Bone marrow (tissue), 2 donors: ENCODE data around the gene ANKK1.

Experiments
- DNase-seq, 2 donors: peaks; one replicate each; lab custom pipeline; 2025; lab: John Stamatoyannopoulos, UW

ANKK1 gene

GRCh38 chr11:113408887-113409286, 21.3 kb downstream of the ANKK1 start:
- no peak for DNase-seq

GRCh38 chr11:113409526-113409925, 21.9 kb downstream of the ANKK1 start:
- DNase-seq = no peak

DNA sequence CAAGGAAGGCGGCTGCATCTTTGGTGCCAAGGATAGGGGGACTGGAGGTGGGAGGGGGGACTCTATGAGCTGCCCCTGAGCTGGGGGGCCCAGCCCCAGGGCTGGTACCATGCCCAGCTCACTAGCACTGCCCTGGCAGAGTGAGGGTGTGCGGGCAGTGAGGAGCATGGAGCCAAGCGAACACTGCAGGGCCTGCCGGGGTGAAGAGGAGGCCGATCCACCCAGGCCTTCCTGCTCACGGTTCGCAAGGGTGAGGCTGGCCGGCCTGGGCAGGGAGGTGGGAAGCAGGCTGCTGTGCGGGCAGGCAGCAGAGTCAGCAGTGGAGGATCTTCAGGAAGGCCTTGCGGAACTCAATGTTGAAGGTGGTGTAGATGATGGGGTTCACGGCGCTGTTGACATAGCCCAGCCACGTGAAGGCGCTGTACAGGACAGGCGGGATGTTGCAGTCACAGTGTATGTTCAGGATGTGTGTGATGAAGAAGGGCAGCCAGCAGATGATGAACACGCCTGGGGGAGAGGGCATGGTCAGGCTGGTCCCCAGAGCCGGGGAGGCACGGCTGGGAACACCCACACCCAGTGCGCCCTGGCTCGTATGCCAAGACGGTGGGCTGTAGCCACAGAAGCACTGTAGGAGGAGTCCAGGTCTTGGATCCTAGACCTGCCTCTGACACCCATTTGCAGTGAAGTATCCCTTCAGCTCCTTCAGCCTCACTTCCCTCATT, 23.0 kb downstream of the ANKK1 start:
- DNase-seq = no peak

DNA sequence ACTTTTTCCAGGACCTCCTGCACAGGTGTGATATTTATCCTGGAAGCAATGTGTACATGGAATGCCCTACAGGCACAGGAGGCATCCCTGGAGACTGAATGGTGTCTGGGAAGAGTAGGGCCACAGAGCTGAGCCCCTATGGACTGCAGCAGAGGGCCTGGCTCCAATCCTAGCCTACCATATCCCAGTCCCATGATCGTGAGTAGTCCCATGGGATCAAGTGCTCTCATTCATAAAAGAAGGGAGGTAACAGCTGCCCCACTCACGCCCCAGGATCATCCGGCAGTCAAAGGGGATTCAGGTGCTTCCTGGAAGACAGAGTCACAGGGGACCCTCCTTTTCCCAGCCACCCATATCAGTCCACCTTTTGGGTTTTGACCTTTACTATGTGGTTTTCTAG, 24.0 kb downstream of the ANKK1 start:
- DNase-seq = no peak

DNA sequence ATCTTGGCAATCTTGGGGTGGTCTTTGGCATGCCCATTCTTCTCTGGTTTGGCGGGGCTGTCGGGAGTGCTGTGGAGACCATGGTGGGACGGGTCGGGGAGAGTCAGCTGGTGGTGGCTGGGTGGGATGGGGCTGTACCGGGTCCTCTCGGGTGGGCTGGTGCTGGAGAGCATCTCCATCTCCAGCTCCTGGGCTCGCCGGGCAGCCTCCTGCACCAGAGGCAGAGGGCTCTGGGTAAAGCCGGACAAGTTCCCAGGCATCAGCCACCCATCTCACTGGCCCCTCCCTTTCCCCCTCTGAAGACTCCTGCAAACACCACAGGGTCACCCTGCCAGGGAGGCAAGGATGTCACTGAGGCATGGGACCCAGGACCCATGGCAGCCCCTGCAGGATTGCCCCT, 25.1 kb downstream of the ANKK1 start:
- no peak for DNase-seq

GRCh38 chr11:113415343-113415742, 27.8 kb downstream of the ANKK1 start:
- no peak for DNase-seq

GRCh38 chr11:113417428-113417827, 29.8 kb downstream of the ANKK1 start:
- no peak for DNase-seq

GRCh38 chr11:113419454-113420003, 31.9 kb downstream of the ANKK1 start:
- no peak for DNase-seq

- DNase-seq = no peak
Measured at GRCh38 chr11:113420808-113421207, 33.2 kb downstream of the ANKK1 start.

- DNase-seq = no peak
Measured at GRCh38 chr11:113426686-113427085, 39.1 kb downstream of the ANKK1 start.

DNA sequence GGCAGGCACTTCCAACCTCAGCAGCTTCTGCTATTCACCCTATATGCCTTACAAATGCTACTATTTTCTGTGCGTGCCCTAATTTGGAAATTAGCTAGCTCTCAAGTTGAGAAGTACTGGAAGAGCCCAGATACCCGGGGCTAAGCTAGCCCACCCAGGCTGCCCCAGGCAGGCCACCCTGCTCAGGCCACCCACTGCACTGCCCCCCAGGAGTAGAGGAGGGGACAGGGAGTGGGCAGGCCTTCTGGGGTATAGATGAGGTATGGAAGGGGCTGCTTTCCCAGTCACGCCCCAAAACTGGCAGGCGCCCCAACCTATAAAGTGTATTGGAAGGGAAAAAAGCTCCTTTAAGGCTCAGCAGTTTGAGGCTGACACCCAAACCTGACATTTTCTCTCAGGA, 44.2 kb downstream of the ANKK1 start:
- DNase-seq = no peak

GRCh38 chr11:113435190-113435968, 47.8 kb downstream of the ANKK1 start:
- DNase-seq = no peak

- no peak for DNase-seq
Measured at GRCh38 chr11:113436672-113437252, 49.2 kb downstream of the ANKK1 start.

DNA sequence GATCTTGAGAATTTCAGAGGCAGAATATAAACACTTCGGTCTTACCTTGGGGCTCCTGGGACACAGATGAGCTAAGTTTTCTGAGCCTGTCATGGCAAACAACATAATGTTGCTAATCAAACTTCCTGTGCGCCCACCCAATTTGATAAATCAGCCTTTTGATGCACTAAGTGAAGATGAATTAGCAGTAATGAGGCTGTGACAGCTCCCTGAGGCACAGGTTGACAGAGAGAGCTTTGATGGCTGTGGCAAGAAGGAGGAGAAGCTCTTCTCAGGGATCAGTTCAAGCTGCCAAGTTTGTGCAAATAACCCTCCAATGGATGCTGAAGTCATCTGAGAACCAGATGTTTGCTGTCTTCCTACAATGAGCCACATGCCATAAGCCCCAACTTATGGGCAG, 53.2 kb downstream of the ANKK1 start:
- no peak for DNase-seq

DNA sequence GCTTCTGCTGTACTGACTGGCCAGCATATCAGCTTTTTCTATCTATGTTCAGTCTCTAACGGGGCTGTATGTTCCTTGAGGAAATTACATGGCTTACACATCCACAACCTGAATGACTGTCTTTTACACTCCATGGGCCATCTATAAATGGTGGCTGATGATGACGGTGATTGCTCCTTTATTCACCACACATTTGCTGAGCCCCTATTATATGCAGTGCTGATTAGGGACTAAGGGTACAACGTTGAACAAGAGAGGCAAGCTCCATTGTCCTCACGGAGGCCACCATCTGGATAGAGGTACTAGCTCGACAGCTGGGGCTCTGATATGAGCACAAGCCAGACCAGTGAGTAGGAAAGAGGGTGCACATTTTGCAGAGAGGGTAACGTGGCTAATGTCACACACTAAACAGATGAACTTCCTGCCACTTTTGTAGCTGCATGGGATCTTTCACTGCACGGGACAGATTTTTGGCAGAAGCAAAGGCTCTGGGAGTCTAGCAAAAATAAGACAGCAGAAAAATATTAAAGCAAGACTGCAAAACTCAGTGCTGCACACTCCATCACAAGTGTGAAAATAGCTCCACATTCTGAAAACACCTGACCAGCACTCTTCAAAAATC, 57.0 kb downstream of the ANKK1 start:
- no peak for DNase-seq

DNA sequence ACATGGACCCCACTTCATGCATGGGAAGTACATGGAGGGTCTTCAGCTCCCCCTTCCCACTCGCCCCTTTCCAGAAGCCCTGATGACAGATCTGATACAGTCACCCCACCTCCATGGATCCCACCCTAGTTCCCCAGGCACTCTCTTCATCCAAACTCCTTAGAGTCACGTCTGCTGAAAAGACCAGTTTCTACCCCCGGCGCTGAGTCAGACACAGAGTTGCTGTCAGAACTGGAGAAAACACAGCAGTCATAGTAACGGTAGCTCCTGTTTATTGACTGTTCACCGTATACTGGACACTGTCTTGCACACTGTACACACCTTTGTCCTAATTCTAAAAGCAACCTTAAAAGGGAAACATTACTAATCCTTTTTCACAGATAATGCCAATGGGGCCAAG, 58.5 kb downstream of the ANKK1 start:
- no peak for DNase-seq

- no peak for DNase-seq
Measured at GRCh38 chr11:113446938-113447337, 59.4 kb downstream of the ANKK1 start.

DNA sequence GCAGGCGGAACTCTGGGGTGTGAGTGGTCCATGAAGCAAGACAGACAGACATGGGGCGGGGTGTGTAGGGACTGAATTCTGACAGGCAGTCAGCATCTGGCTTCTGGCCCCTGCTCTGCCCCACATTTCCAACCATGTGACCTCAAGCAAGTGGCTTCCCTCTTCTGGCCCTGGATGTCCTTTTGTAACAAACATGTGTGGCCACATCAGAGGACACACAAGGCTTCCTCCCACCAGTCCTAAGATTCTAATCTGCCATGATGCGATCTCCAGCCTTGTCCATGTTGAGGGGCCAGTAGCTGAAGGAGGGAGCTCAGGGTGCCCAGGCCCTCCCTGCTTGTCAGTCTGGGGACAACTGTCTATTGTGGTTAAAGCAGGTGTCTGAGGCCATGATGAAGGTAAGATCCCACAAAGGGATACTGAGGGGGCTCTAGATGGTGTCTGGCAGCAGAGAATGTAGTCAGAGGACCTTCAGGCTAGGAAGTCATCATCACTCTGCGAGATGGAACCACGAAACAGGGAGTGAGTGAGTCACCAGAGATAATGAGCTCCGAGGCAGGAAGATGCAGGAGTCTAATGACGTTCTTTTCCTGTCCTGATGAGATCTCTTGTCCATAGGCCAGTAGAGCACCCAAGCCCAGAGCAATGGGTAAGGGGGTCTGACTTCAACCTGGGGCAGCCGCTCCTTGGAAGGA, 60.2 kb downstream of the ANKK1 start:
- DNase-seq = no peak

GRCh38 chr11:113448316-113448677, 60.7 kb downstream of the ANKK1 start:
- no peak for DNase-seq

- no peak for DNase-seq
Measured at GRCh38 chr11:113449743-113450142, 62.2 kb downstream of the ANKK1 start.
